ENCODE data around the gene SCGB1D1. TPM values are rescaled to one million over a fixed set of nuclear protein-coding genes. Genes with fewer than 3 reads are reported as not detected.

SCGB1D1 gene
- total RNA-seq, 1 donor from 2014 or later, result not detected

GRCh38 chr11:62148271-62148980 lies 41.6 kb upstream of the SCGB1D1 start:
- H3K27me3 Mint-ChIP-seq, result no peaks in the 10 kb centered on the region
- no peak overlapping the region for H3K27ac Mint-ChIP-seq
- peak; percentile 5 for DNase-seq (ENCODE audit: low spot score, unreplicated experiment)
- no peaks in the 10 kb centered on the region for H3K9me3 Mint-ChIP-seq (ENCODE audit: low read depth)
- H3K4me1 Mint-ChIP-seq (ENCODE audit: low read depth), result no peaks in the 10 kb centered on the region
- no peak overlapping the region for H3K4me3 Mint-ChIP-seq (ENCODE audit: low read depth)
- H3K36me3 Mint-ChIP-seq (ENCODE audit: insufficient read depth), result peaks cover 19% of the 10 kb centered on the region
- no peak for TF ChIP-seq CTCF (IDR thresholded peaks at IDR 0.05; ENCODE audit: unreplicated experiment)

GRCh38 chr11:62149986-62150886 lies 39.8 kb upstream of the SCGB1D1 start:
- Mint-ChIP-seq H3K27ac (peak overlapping the region; percentile 51), H3K36me3 (ENCODE audit: insufficient read depth) (peaks cover 17% of the 10 kb centered on the region)

GRCh38 chr11:62150887-62151736 lies 38.9 kb upstream of the SCGB1D1 start:
- no peak for TF ChIP-seq CTCF (IDR thresholded peaks at IDR 0.05; ENCODE audit: unreplicated experiment)
- Mint-ChIP-seq H3K27me3 (no peaks in the 10 kb centered on the region), H3K4me1 (ENCODE audit: low read depth) (no peaks in the 10 kb centered on the region), H3K27ac (no peak overlapping the region), H3K9me3 (ENCODE audit: low read depth) (no peaks in the 10 kb centered on the region), H3K36me3 (ENCODE audit: insufficient read depth) (peaks cover 16% of the 10 kb centered on the region), H3K4me3 (ENCODE audit: low read depth) (no peak overlapping the region)
- DNase-seq (ENCODE audit: low spot score, unreplicated experiment), result no peak

More at GRCh38 chr11:62149986-62150886, 39.8 kb upstream of the SCGB1D1 start:
- TF ChIP-seq CTCF (IDR thresholded peaks at IDR 0.05; ENCODE audit: unreplicated experiment), result no peak
- no peak for DNase-seq (ENCODE audit: low spot score, unreplicated experiment)
- H3K27me3 Mint-ChIP-seq, result no peaks in the 10 kb centered on the region
- no peaks in the 10 kb centered on the region for H3K4me1 Mint-ChIP-seq (ENCODE audit: low read depth)
- H3K9me3 Mint-ChIP-seq (ENCODE audit: low read depth), result no peaks in the 10 kb centered on the region
- no peak overlapping the region for H3K4me3 Mint-ChIP-seq (ENCODE audit: low read depth)

- Mint-ChIP-seq H3K27ac (no peak overlapping the region), H3K27me3 (no peaks in the 10 kb centered on the region), H3K9me3 (ENCODE audit: low read depth) (no peaks in the 10 kb centered on the region), H3K4me1 (ENCODE audit: low read depth) (no peaks in the 10 kb centered on the region), H3K4me3 (ENCODE audit: low read depth) (no peak overlapping the region), H3K36me3 (ENCODE audit: insufficient read depth) (peaks cover 16% of the 10 kb centered on the region)
- no peak for TF ChIP-seq CTCF (IDR thresholded peaks at IDR 0.05; ENCODE audit: unreplicated experiment)
- no peak for DNase-seq (ENCODE audit: low spot score, unreplicated experiment)
Observed at GRCh38 chr11:62151737-62152102, 38.3 kb upstream of the SCGB1D1 start.
